ENCODE measurements around the gene KCTD5. TPM values are rescaled to one million over a fixed set of nuclear protein-coding genes. Genes with fewer than 3 reads are reported as not detected.

The KCTD5 gene
- total and polyA plus RNA-seq, 2 experiments from 2014 or later: 19.7 to 31.8 TPM

GRCh38 chr16:2702438-2702825, 20.1 kb downstream of the KCTD5 start:
- ATAC-seq (no peak), DNase-seq (ENCODE audit: low spot score) (no peak)
- Histone ChIP-seq H3K4me1 (ENCODE audit: insufficient read depth) (no peaks in the 10 kb centered on the region), H3F3A (replicated peaks; ENCODE audit: low read depth) (no peaks in the 10 kb centered on the region; the same call in 1 of the 2 replicates), H3K4me2 (no peak overlapping the region), H3K27ac (ENCODE audit: low read depth) (no peak overlapping the region), H2AFZ (no peak overlapping the region), H3K79me2 (replicated peaks; ENCODE audit: insufficient read depth) (no peaks in the 10 kb centered on the region), H3K36me3 (ENCODE audit: insufficient read depth) (no peaks in the 10 kb centered on the region), H4K20me1 (replicated peaks; ENCODE audit: insufficient read depth) (no peaks in the 10 kb centered on the region), H3K4me3 (no peak overlapping the region), H3K27me3 (ENCODE audit: insufficient read depth) (no peaks in the 10 kb centered on the region), H3K9me2 (ENCODE audit: insufficient read depth) (no peaks in the 10 kb centered on the region)
- no peak overlapping the region for H3K27ac Mint-ChIP-seq
- H3K27me3 Mint-ChIP-seq (ENCODE audit: insufficient read depth, low read depth, poor library complexity): peaks cover 5% of the 10 kb centered on the region
- no peak overlapping the region for H3K4me3 Mint-ChIP-seq
- TF ChIP-seq EZH2phosphoT487 (IDR thresholded peaks at IDR 0.05; ENCODE audit: unreplicated experiment) (no peak), STAT1 (IDR thresholded peaks at IDR 0.05; ENCODE audit: unreplicated experiment) (no peak), POLR2AphosphoS5 (IDR thresholded peaks at IDR 0.05; ENCODE audit: low read depth) (no peak), EZH2 (IDR thresholded peaks at IDR 0.05; ENCODE audit: low read depth, unreplicated experiment) (no peak), CREB1 (CRISPR knock-in tag; IDR thresholded peaks at IDR 0.05; ENCODE audit: low read depth) (no peak), REST (IDR thresholded peaks at IDR 0.05; ENCODE audit: unreplicated experiment) (no peak), ZNF462 (CRISPR knock-in tag; IDR thresholded peaks at IDR 0.05) (no peak), JUNB (IDR thresholded peaks at IDR 0.05; ENCODE audit: unreplicated experiment) (no peak), ZNF114 (CRISPR knock-in tag; IDR thresholded peaks at IDR 0.05) (no peak), CTCF (conservative IDR thresholded peaks at IDR 0.05; ENCODE audit: low read depth in 2 of 2) (no peak), ZNF331 (CRISPR knock-in tag; IDR thresholded peaks at IDR 0.05; ENCODE audit: low read depth) (no peak), NANOG (IDR thresholded peaks at IDR 0.05; ENCODE audit: borderline replicate concordance) (no peak), ETS1 (IDR thresholded peaks at IDR 0.05) (no peak)
- no peaks in the 10 kb centered on the region; the same call in 2 of the 3 replicates for H3K4me1 Mint-ChIP-seq
- no peaks in the 10 kb centered on the region; the same call in 2 of the 3 replicates for H3K9me3 Mint-ChIP-seq
- peaks cover 9% of the 10 kb centered on the region; the same call in 2 of the 3 replicates for H3K36me3 Mint-ChIP-seq (ENCODE audit: low read depth)

All from GM23338 (cell line).